Gastroesophageal sphincter (tissue), 3 donors: Measurements from ENCODE around the gene CDR2L.

ENCODE experiments used
- POLR2A ChIP-seq, 2 donors: fragments of 450-650 bp; IDR thresholded peaks; one replicate each; pipeline ENCODE4 v1.6.1; 2017; ENCODE audit warnings: antibody characterized with exemption in 2 of 2, mild to moderate bottlenecking in 2 of 2, moderate library complexity in 1 of 2
- POLR2AphosphoS5 ChIP-seq: sonication (generic); formaldehyde crosslinking; IDR thresholded peaks from one replicate; pipeline ENCODE4 v1.6.1; 2017; ENCODE audit warnings: antibody characterized with exemption
- TF ChIP-seq, protein P1 (sequence below), 4 experiments: fragments of 200-600 bp in 2 of 4; fragments of 450-650 bp in 2 of 4; sonication (generic) in 1 of 4; IDR thresholded peaks; one replicate each; pipeline ENCODE4 v1.5.1; 2017 to 2019; ENCODE audit warnings: antibody characterized with exemption in 4 of 4, mild to moderate bottlenecking in 2 of 4, moderate library complexity in 2 of 4

DNA sequence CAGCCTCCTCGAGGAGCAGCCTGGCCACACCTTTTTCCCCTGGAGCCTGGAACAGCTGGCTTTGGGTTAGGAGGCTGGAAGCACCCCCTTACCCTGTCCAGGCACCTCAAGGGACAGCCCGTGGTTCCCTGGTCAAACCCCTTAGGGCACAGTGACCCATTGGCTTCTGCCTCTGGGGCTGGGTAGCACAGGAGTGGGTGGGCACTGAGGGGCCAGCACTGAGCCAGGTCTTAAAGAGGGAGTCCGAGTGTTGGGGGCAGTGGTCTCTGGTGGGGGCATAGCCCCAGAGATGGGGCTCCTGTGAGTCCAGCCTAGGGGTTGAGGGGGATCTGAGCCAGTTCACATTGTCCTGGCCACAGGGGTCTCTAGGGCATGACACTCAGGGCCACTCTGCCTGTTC, 36.4 kb upstream of the CDR2L start:
- TF ChIP-seq, protein P1, sequence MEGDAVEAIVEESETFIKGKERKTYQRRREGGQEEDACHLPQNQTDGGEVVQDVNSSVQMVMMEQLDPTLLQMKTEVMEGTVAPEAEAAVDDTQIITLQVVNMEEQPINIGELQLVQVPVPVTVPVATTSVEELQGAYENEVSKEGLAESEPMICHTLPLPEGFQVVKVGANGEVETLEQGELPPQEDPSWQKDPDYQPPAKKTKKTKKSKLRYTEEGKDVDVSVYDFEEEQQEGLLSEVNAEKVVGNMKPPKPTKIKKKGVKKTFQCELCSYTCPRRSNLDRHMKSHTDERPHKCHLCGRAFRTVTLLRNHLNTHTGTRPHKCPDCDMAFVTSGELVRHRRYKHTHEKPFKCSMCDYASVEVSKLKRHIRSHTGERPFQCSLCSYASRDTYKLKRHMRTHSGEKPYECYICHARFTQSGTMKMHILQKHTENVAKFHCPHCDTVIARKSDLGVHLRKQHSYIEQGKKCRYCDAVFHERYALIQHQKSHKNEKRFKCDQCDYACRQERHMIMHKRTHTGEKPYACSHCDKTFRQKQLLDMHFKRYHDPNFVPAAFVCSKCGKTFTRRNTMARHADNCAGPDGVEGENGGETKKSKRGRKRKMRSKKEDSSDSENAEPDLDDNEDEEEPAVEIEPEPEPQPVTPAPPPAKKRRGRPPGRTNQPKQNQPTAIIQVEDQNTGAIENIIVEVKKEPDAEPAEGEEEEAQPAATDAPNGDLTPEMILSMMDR (IDR thresholded peaks at IDR 0.05): no peak
- TF ChIP-seq POLR2AphosphoS5 (no peak), POLR2A (IDR thresholded peaks at IDR 0.05) (no peak)
